ENCODE results near the gene PEA15.

PEA15 gene

DNA sequence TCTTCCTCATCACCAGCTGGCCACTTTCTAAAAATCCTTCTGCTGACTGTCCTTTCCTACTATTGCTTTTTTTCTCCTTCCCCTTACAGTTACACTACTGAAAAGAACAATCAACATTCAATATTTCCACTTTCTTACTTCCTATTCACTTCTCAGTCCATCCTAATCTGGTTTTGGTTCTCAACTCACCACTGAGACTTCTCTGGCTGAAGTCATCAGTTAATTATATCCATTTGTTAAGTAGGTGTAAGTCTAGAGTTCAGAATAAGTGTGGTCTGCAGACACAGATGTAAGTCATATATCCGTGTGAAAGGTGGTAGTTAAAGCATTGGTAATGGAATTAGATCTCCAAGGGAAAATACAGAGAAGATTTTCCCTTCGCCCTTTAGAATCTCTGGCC, 21.4 kb downstream of the PEA15 start:
- Histone ChIP-seq H3K4me1 (no peaks in the 10 kb centered on the region), H3K79me2 (no peaks in the 10 kb centered on the region), H3K9ac (no peak overlapping the region), H3K27me3 (ENCODE audit: control insufficient read depth, insufficient read depth, low read length) (no peaks in the 10 kb centered on the region), H3K27ac (no peak overlapping the region), H3K9me3 (ENCODE audit: control insufficient read depth, low read length) (no peaks in the 10 kb centered on the region), H3K4me2 (ENCODE audit: low read length) (no peak overlapping the region), H3K4me3 (ENCODE audit: low read depth, low read length) (no peak overlapping the region), H3K36me3 (ENCODE audit: control insufficient read depth, insufficient read depth, low read length) (no peaks in the 10 kb centered on the region), H2AFZ (no peak overlapping the region)
- TF ChIP-seq, protein P1, sequence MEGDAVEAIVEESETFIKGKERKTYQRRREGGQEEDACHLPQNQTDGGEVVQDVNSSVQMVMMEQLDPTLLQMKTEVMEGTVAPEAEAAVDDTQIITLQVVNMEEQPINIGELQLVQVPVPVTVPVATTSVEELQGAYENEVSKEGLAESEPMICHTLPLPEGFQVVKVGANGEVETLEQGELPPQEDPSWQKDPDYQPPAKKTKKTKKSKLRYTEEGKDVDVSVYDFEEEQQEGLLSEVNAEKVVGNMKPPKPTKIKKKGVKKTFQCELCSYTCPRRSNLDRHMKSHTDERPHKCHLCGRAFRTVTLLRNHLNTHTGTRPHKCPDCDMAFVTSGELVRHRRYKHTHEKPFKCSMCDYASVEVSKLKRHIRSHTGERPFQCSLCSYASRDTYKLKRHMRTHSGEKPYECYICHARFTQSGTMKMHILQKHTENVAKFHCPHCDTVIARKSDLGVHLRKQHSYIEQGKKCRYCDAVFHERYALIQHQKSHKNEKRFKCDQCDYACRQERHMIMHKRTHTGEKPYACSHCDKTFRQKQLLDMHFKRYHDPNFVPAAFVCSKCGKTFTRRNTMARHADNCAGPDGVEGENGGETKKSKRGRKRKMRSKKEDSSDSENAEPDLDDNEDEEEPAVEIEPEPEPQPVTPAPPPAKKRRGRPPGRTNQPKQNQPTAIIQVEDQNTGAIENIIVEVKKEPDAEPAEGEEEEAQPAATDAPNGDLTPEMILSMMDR (IDR thresholded peaks at IDR 0.05) = no peak

DNA sequence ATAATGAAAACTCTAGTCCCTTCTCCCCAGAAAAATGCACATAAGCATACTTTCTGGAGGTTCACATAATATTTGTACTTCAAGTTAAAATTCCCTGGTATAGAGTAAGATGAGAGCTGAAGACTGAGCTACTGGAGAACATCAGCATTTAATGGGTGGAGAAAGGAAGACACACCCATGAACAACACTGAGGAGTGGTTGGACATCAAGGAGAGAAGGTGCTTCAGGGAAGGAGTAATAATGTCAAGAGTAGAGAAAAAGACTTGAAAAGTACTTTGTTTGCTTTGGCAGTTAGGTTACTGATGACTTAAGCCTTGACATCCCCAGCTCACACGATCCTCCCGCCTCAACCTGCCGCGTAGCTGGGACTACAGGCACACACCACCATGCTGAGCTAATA, 21.9 kb downstream of the PEA15 start:
- Histone ChIP-seq H2AFZ (no peak overlapping the region), H3K36me3 (ENCODE audit: control insufficient read depth, insufficient read depth, low read length) (no peaks in the 10 kb centered on the region), H3K27me3 (ENCODE audit: control insufficient read depth, insufficient read depth, low read length) (no peaks in the 10 kb centered on the region), H3K27ac (no peak overlapping the region), H3K4me1 (no peaks in the 10 kb centered on the region), H3K79me2 (no peaks in the 10 kb centered on the region), H3K4me3 (ENCODE audit: low read depth, low read length) (no peak overlapping the region), H3K4me2 (ENCODE audit: low read length) (no peak overlapping the region), H3K9me3 (ENCODE audit: control insufficient read depth, low read length) (no peaks in the 10 kb centered on the region), H3K9ac (no peak overlapping the region)
- TF ChIP-seq, protein P1 (IDR thresholded peaks at IDR 0.05) = no peak

DNA sequence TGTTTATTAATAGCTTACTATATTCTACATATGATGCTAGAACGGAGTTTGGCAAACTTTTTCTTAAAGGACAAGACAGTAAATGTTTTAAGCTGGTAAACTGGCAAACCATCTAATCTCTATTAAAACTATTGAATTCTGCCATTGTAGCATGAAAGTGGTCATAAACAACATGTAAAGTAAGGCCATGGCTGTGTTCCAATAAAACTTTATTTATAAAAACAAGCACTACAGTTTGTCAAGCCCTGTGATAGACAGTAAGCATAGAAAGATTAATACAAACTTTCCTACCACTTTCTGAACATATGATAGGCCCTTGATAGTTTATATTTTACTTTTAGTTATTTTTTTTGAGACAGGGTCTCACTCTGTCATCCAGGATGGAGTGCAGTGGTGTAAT, 22.4 kb downstream of the PEA15 start:
- Histone ChIP-seq H3K9ac (no peak overlapping the region), H2AFZ (no peak overlapping the region), H3K4me2 (ENCODE audit: low read length) (no peak overlapping the region), H3K27me3 (ENCODE audit: control insufficient read depth, insufficient read depth, low read length) (no peaks in the 10 kb centered on the region), H3K4me3 (ENCODE audit: low read depth, low read length) (no peak overlapping the region), H3K9me3 (ENCODE audit: control insufficient read depth, low read length) (no peaks in the 10 kb centered on the region), H3K36me3 (ENCODE audit: control insufficient read depth, insufficient read depth, low read length) (no peaks in the 10 kb centered on the region), H3K79me2 (no peaks in the 10 kb centered on the region), H3K27ac (no peak overlapping the region), H3K4me1 (no peaks in the 10 kb centered on the region)
- TF ChIP-seq, protein P1 (IDR thresholded peaks at IDR 0.05) = no peak

DNA sequence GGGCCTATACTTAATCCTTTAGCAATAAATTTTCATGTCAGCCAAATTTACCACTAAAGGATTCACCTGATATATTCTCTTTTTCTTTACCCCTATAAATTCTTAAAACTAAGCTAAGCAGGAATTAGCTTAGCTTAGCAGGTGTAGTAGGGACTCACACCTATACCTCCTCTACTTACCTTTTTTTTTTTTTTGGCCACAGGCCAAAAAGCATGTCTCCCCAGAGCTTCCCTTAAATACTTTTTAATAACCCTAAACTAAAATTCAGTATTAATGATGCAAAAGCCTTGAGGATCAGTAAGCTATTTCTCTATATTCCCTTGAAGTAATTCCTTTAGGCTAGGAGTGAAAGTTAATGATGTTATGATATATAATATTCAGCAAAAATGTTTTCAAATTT, 23.2 kb downstream of the PEA15 start:
- H3K4me1 ChIP-seq = no peaks in the 10 kb centered on the region
- no peaks in the 10 kb centered on the region for H3K27me3 ChIP-seq (ENCODE audit: control insufficient read depth, insufficient read depth, low read length)
- TF ChIP-seq, protein P1 (IDR thresholded peaks at IDR 0.05) = no peak
- no peak overlapping the region for H3K27ac ChIP-seq
- H3K9ac ChIP-seq = no peak overlapping the region
- no peaks in the 10 kb centered on the region for H3K36me3 ChIP-seq (ENCODE audit: control insufficient read depth, insufficient read depth, low read length)
- no peak overlapping the region for H3K4me3 ChIP-seq (ENCODE audit: low read depth, low read length)
- no peak overlapping the region for H3K4me2 ChIP-seq (ENCODE audit: low read length)
- no peaks in the 10 kb centered on the region for H3K79me2 ChIP-seq
- H3K9me3 ChIP-seq (ENCODE audit: control insufficient read depth, low read length) = no peaks in the 10 kb centered on the region
- H2AFZ ChIP-seq = no peak overlapping the region

DNA sequence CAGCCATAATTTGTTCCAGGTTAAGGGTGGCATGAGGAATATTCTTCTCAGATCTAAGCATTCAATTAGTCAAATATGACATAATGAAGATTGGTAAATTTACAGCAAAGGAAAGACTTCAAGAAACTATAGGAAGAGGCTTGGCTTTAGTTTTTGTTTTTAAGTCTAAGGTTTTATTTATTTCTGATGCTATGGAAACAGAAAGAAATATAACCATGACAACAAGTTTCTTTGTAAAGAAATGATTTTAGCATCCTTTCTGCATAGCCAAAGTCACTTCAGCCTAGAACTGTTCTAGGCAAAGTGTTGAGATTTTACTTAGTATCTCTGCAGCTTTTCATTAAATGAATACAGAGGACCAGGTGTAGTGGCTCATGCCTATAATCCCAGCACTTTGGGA, 27.7 kb downstream of the PEA15 start:
- Histone ChIP-seq H3K4me3 (ENCODE audit: low read depth, low read length) (no peak overlapping the region), H3K4me1 (no peaks in the 10 kb centered on the region), H3K27ac (no peak overlapping the region), H3K79me2 (no peaks in the 10 kb centered on the region), H2AFZ (no peak overlapping the region), H3K4me2 (ENCODE audit: low read length) (no peak overlapping the region), H3K9me3 (ENCODE audit: control insufficient read depth, low read length) (no peaks in the 10 kb centered on the region), H3K36me3 (ENCODE audit: control insufficient read depth, insufficient read depth, low read length) (no peaks in the 10 kb centered on the region), H3K9ac (no peak overlapping the region), H3K27me3 (ENCODE audit: control insufficient read depth, insufficient read depth, low read length) (no peaks in the 10 kb centered on the region)
- TF ChIP-seq, protein P1 (IDR thresholded peaks at IDR 0.05) = no peak

Measured in parathyroid adenoma (tissue), 2 donors.